HCT116 (cell line): ENCODE data around the gene DPP10. TPM values are rescaled to one million over a fixed set of nuclear protein-coding genes. Genes with fewer than 3 reads are reported as not detected.

ENCODE experiments used
- ATAC-seq: fragments of 200-7000 bp; cut with Tn5 transposase; 2 replicates; pipeline ENCODE4 v1.9.1; 2020; ENCODE audit warnings: mild to moderate bottlenecking, moderate library complexity
- BruUV-seq: library from RNA; stranded (reverse); fragments of 400-500 nt; replicated peaks from 2 replicates; lab custom pipeline; 2021; lab: Mats Ljungman, UMichigan
- CTCF ChIA-PET: fragments of 300-600 bp; sonication (Branson Sonifier 250); formaldehyde crosslinking; loops from one replicate; lab custom pipeline; 2021; ENCODE audit warnings: antibody characterized with exemption; lab: Charles Lee
- POLR2A ChIA-PET: fragments of 300-600, 350-600 bp; sonication (Branson Sonifier 250); formaldehyde crosslinking; loops from one replicate; lab custom pipeline; 2021; ENCODE audit warnings: antibody characterized with exemption; lab: Charles Lee
- RAD21 ChIA-PET, 2 experiments: fragments of 300-600 bp; sonication (Branson Sonifier 250); formaldehyde crosslinking; loops; one replicate each; lab custom pipeline; 2023; ENCODE audit warnings: low total read pairs in 2 of 2; ENCODE audit not compliant: uncharacterized antibody in 2 of 2, unreplicated experiment in 2 of 2, low non-redundant PET in 1 of 2; lab: Charles Lee
- DNase-seq: peaks from one replicate; pipeline ENCODE4 v3.0.0-alpha.2; 2010; ENCODE audit warnings: low read depth, low spot score
- H2AFZ ChIP-seq: fragments of 200-600 bp; shearing (Covaris generic), sonication (generic); 2 replicates; pipeline ENCODE4 v1.6.1; 2017; ENCODE audit warnings: low read depth, mixed run types, mixed read lengths, antibody characterized with exemption, low read length; ENCODE audit not compliant: poor library complexity, severe bottlenecking
- H3K27ac ChIP-seq: 2 replicates; pipeline ENCODE4 v1.5.1; 2012; ENCODE audit warnings: low read depth, low read length
- H3K27me3 ChIP-seq: fragments of 200-600 bp; sonication (generic); 2 replicates; pipeline ENCODE4 v1.6.1; 2016; ENCODE audit warnings: mixed run types, low read length, mixed read lengths; ENCODE audit not compliant: insufficient read depth
- H3K36me3 ChIP-seq, 2 experiments: fragments of 200-500 bp in 1 of 2; fragments of 200-600 bp in 1 of 2; sonication (Bioruptor generic) in 1 of 2; sonication (generic) in 1 of 2; 2 replicates each; pipeline versions ENCODE4 v1.5.1 to v1.6.1; 2014 to 2016; ENCODE audit warnings: low read length in 2 of 2, inconsistent platforms in 1 of 2, mixed read lengths in 1 of 2, mixed run types in 1 of 2; ENCODE audit not compliant: insufficient read depth in 2 of 2, control insufficient read depth in 1 of 2
- H3K4me1 ChIP-seq, 2 experiments: fragments of 200-600 bp in 1 of 2; sonication (generic) in 1 of 2; 2 replicates each; pipeline versions ENCODE4 v1.5.1 to v1.6.1; 2012 to 2017; ENCODE audit warnings: low read length in 2 of 2, inconsistent platforms in 1 of 2, mild to moderate bottlenecking in 1 of 2, mixed read lengths in 1 of 2, mixed run types in 1 of 2, moderate library complexity in 1 of 2; ENCODE audit not compliant: insufficient read depth in 2 of 2, control insufficient read depth in 1 of 2
- H3K4me2 ChIP-seq: fragments of 200-600 bp; sonication (generic); 2 replicates; pipeline ENCODE4 v1.6.1; 2017; ENCODE audit warnings: mixed run types, low read length, mixed read lengths
- H3K4me3 ChIP-seq, 2 experiments: fragments of 200-600 bp in 1 of 2; sonication (generic) in 1 of 2; replicated peaks in 1 of 2; 2 replicates each; pipeline ENCODE4 v1.5.1; 2011 to 2016; ENCODE audit warnings: low read length in 2 of 2, control low read depth in 1 of 2, low read depth in 1 of 2, mild to moderate bottlenecking in 1 of 2, mixed read lengths in 1 of 2, mixed run types in 1 of 2
- H3K79me2 ChIP-seq: fragments of 200-600 bp; sonication (generic); 2 replicates; pipeline ENCODE4 v1.6.1; 2017; ENCODE audit warnings: mild to moderate bottlenecking, mixed run types, low read length, moderate library complexity, mixed read lengths; ENCODE audit not compliant: insufficient read depth
- H3K9ac ChIP-seq: fragments of 200-600 bp; sonication (generic); 2 replicates; pipeline ENCODE4 v1.6.1; 2016; ENCODE audit warnings: low read length, mixed read lengths
- H3K9me2 ChIP-seq: fragments of 200-600 bp; sonication (generic), shearing (Covaris generic); 2 replicates; pipeline ENCODE4 v1.6.1; 2017; ENCODE audit warnings: mixed run types, mild to moderate bottlenecking, moderate library complexity; ENCODE audit not compliant: insufficient read depth
- H3K9me3 ChIP-seq, 2 experiments: fragments of 200-500 bp in 1 of 2; fragments of 200-600 bp in 1 of 2; sonication (Bioruptor generic) in 1 of 2; sonication (generic) in 1 of 2; 2 replicates each; pipeline ENCODE4 v1.6.1; 2014 to 2017; ENCODE audit warnings: low read length in 2 of 2, mixed read lengths in 2 of 2, inconsistent platforms in 1 of 2, low read depth in 1 of 2, mild to moderate bottlenecking in 1 of 2, mixed run types in 1 of 2, moderate library complexity in 1 of 2; ENCODE audit not compliant: control insufficient read depth in 1 of 2, insufficient read depth in 1 of 2
- H4K20me1 ChIP-seq: fragments of 200-600 bp; sonication (generic), shearing (Covaris generic); 2 replicates; pipeline ENCODE4 v1.6.1; 2017; ENCODE audit warnings: mixed run types, mild to moderate bottlenecking, moderate library complexity; ENCODE audit not compliant: insufficient read depth
- CBX3 ChIP-seq: IDR thresholded peaks from 2 replicates; pipeline ENCODE4 v1.6.1; 2012; ENCODE audit warnings: low read depth
- CEBPB ChIP-seq: IDR thresholded peaks from 2 replicates; pipeline ENCODE4 v1.6.1; 2012; ENCODE audit warnings: low read depth
- EGR1 ChIP-seq: IDR thresholded peaks from 2 replicates; pipeline ENCODE4 v1.6.1; 2012; ENCODE audit warnings: low read depth
- ELF1 ChIP-seq: IDR thresholded peaks from 2 replicates; pipeline ENCODE4 v1.6.1; 2012; ENCODE audit warnings: low read depth, borderline replicate concordance
- EZH2 ChIP-seq: fragments of 200-600 bp; sonication (generic); IDR thresholded peaks from 2 replicates; pipeline ENCODE4 v1.6.1; 2017; ENCODE audit warnings: antibody characterized with exemption, mixed run types
- EZH2phosphoT487 ChIP-seq: fragments of 200-600 bp; IDR thresholded peaks from 2 replicates; pipeline ENCODE4 v1.6.1; 2018; ENCODE audit warnings: antibody characterized with exemption, borderline replicate concordance
- FOSL1 ChIP-seq: IDR thresholded peaks from 2 replicates; pipeline ENCODE4 v1.6.1; 2012; ENCODE audit warnings: low read depth
- JUND ChIP-seq: IDR thresholded peaks from 2 replicates; pipeline ENCODE4 v1.6.1; 2012
- POLR2A ChIP-seq: IDR thresholded peaks from 2 replicates; pipeline ENCODE4 v1.7.0; 2011; ENCODE audit warnings: borderline replicate concordance; ENCODE audit not compliant: insufficient read depth, insufficient read length; ENCODE audit errors: extremely low read depth
- POLR2AphosphoS5 ChIP-seq: IDR thresholded peaks from 2 replicates; pipeline ENCODE4 v1.6.1; 2011; ENCODE audit warnings: mild to moderate bottlenecking, low read depth, low read length, moderate library complexity
- RAD21 ChIP-seq: IDR thresholded peaks from 2 replicates; pipeline ENCODE4 v1.6.1; 2012; ENCODE audit warnings: low read depth, mild to moderate bottlenecking
- SIN3A ChIP-seq: IDR thresholded peaks from 2 replicates; pipeline ENCODE4 v1.6.1; 2012; ENCODE audit warnings: low read depth
- SRF ChIP-seq: IDR thresholded peaks from 2 replicates; pipeline ENCODE4 v1.6.1; 2012; ENCODE audit warnings: low read depth
- TCF7L2 ChIP-seq: IDR thresholded peaks from 2 replicates; pipeline ENCODE4 v1.7.0; 2011; ENCODE audit warnings: borderline replicate concordance, inconsistent platforms; ENCODE audit not compliant: insufficient read depth, insufficient read length; ENCODE audit errors: extremely low read depth
- YY1 ChIP-seq: IDR thresholded peaks from 2 replicates; pipeline ENCODE4 v1.6.1; 2011; ENCODE audit warnings: low read length, low read depth, moderate library complexity, mild to moderate bottlenecking; ENCODE audit not compliant: insufficient replicate concordance; ENCODE audit errors: extremely low read depth
- ZFX ChIP-seq: fragments of 450-650 bp; IDR thresholded peaks from 2 replicates; pipeline ENCODE4 v1.6.1; 2017
- intact Hi-C: fragments of 100-400 bp; cut with micrococcal nuclease; formaldehyde crosslinking; loops from 2 replicates; pipeline ENCODE4 v1.10.0; 2022
- total RNA-seq: library from RNA; stranded (reverse); gene quantifications from one replicate; pipeline ENCODE4 v1.2.1, GENCODE V29; 2021; ENCODE audit not compliant: unreplicated experiment
- TF ChIP-seq, protein P1 (sequence below): IDR thresholded peaks from 2 replicates; pipeline ENCODE4 v1.6.1; 2011; ENCODE audit warnings: mild to moderate bottlenecking, low read length, moderate library complexity; ENCODE audit not compliant: insufficient replicate concordance; ENCODE audit errors: extremely low read depth
- TF ChIP-seq, protein P2 (sequence below): IDR thresholded peaks from 2 replicates; pipeline ENCODE4 v1.6.1; 2012
- TF ChIP-seq, protein P3 (sequence below), 3 experiments: fragments of 200-600 bp in 1 of 3; sonication (generic) in 1 of 3; IDR thresholded peaks in 2 of 3; conservative IDR thresholded peaks in 1 of 3; 2 replicates each; pipeline ENCODE4 v1.5.1; 2012 to 2017; ENCODE audit warnings: low read depth in 2 of 3, low read length in 2 of 3, antibody characterized with exemption in 1 of 3, borderline replicate concordance in 1 of 3, control low read depth in 1 of 3, mild to moderate bottlenecking in 1 of 3, mixed read lengths in 1 of 3, mixed run types in 1 of 3, moderate library complexity in 1 of 3; ENCODE audit not compliant: insufficient read depth in 1 of 3
- TF ChIP-seq, protein P4 (sequence below): IDR thresholded peaks from 2 replicates; pipeline ENCODE4 v1.6.1; 2012

Gene DPP10
- total RNA-seq, 1 experiment from 2014 or later = not detected

DNA sequence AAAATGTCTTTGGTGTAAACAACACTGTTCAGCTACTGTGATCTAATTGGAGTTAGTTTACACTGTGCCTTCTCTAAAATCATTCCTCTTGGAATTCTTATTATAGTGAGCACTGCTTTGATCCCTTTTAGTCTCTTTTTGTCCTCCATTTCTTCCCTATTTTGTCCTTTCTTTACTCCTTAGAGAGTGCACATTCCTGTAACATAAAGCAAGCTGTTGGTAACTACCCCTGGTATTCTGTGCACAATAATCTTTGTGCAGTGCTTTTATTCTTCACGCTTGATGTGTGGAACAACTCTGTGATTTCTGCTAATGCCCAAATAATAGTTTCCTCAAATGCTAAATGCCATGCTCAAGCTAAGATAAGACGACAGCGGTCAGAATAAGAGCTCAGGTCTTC lies 401.5 kb downstream of the DPP10 start:
- no peak for ATAC-seq
- intact Hi-C loops = no loop called here
- ChIA-PET RAD21 (no interaction called here), CTCF (no interaction called here)
- H3K9ac ChIP-seq = no peak overlapping the region
- BruUV-seq = no TSS peak
- TF ChIP-seq FOSL1 = no peak
- no peak for TF ChIP-seq POLR2AphosphoS5
- no peak for TF ChIP-seq EGR1
- TF ChIP-seq, protein P1, sequence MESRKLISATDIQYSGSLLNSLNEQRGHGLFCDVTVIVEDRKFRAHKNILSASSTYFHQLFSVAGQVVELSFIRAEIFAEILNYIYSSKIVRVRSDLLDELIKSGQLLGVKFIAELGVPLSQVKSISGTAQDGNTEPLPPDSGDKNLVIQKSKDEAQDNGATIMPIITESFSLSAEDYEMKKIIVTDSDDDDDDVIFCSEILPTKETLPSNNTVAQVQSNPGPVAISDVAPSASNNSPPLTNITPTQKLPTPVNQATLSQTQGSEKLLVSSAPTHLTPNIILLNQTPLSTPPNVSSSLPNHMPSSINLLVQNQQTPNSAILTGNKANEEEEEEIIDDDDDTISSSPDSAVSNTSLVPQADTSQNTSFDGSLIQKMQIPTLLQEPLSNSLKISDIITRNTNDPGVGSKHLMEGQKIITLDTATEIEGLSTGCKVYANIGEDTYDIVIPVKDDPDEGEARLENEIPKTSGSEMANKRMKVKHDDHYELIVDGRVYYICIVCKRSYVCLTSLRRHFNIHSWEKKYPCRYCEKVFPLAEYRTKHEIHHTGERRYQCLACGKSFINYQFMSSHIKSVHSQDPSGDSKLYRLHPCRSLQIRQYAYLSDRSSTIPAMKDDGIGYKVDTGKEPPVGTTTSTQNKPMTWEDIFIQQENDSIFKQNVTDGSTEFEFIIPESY = no peak
- no peak for TF ChIP-seq EZH2
- TF ChIP-seq SIN3A = no peak
- no peak for TF ChIP-seq POLR2A
- TF ChIP-seq CEBPB = no peak
- TF ChIP-seq, protein P2, sequence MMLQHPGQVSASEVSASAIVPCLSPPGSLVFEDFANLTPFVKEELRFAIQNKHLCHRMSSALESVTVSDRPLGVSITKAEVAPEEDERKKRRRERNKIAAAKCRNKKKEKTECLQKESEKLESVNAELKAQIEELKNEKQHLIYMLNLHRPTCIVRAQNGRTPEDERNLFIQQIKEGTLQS = no peak
- no peak for TF ChIP-seq JUND
- no peak for TF ChIP-seq EZH2phosphoT487
- no peak for TF ChIP-seq CBX3
- TF ChIP-seq TCF7L2 = no peak
- TF ChIP-seq YY1 = no peak
- no peak for TF ChIP-seq ZFX
- TF ChIP-seq, protein P3, sequence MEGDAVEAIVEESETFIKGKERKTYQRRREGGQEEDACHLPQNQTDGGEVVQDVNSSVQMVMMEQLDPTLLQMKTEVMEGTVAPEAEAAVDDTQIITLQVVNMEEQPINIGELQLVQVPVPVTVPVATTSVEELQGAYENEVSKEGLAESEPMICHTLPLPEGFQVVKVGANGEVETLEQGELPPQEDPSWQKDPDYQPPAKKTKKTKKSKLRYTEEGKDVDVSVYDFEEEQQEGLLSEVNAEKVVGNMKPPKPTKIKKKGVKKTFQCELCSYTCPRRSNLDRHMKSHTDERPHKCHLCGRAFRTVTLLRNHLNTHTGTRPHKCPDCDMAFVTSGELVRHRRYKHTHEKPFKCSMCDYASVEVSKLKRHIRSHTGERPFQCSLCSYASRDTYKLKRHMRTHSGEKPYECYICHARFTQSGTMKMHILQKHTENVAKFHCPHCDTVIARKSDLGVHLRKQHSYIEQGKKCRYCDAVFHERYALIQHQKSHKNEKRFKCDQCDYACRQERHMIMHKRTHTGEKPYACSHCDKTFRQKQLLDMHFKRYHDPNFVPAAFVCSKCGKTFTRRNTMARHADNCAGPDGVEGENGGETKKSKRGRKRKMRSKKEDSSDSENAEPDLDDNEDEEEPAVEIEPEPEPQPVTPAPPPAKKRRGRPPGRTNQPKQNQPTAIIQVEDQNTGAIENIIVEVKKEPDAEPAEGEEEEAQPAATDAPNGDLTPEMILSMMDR (IDR thresholded peaks at IDR 0.05 in 2 of 3, conservative IDR thresholded peaks at IDR 0.05 in 1 of 3; ENCODE audit: borderline replicate concordance in 1 of 3, insufficient read depth in 1 of 3, low read depth in 2 of 3, low read length in 2 of 3) = no peak
- TF ChIP-seq SRF = no peak
- TF ChIP-seq ELF1 = no peak
- TF ChIP-seq, protein P4, sequence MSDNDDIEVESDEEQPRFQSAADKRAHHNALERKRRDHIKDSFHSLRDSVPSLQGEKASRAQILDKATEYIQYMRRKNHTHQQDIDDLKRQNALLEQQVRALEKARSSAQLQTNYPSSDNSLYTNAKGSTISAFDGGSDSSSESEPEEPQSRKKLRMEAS = no peak
- TF ChIP-seq RAD21 = no peak
- TF ChIP-seq, all 23 proteins: peak for 0
- Histone ChIP-seq H3K79me2 (no peaks in the 10 kb centered on the region), H3K4me2 (no peak overlapping the region), H3K4me1 (no peaks in the 10 kb centered on the region), H4K20me1 (no peaks in the 10 kb centered on the region), H3K9me2 (no peaks in the 10 kb centered on the region), H3K27ac (no peak overlapping the region), H3K36me3 (no peaks in the 10 kb centered on the region), H2AFZ (no peak overlapping the region), H3K9me3 (peaks cover 14 to 43% of the 10 kb centered on the region in 2 experiments; a peak in 3 of 4 replicates), H3K27me3 (no peaks in the 10 kb centered on the region), H3K4me3 (no peak overlapping the region)
- POLR2A ChIA-PET = no interaction called here
- no peak for DNase-seq
